HG03432 (cell line): ENCODE measurements around the gene NTN5.
"Not testable (repeated sequence)": the region's sequence is repeated elsewhere in the genome, so short reads cannot be mapped to it uniquely, and the experiment has no call there.

ENCODE experiments used
- ATAC-seq: cut with Tn5 transposase; IDR thresholded peaks from one replicate; pipeline ENCODE4 v1.9.1; 2021; ENCODE audit warnings: mild to moderate bottlenecking, moderate library complexity; ENCODE audit not compliant: unreplicated experiment

The NTN5 gene

DNA sequence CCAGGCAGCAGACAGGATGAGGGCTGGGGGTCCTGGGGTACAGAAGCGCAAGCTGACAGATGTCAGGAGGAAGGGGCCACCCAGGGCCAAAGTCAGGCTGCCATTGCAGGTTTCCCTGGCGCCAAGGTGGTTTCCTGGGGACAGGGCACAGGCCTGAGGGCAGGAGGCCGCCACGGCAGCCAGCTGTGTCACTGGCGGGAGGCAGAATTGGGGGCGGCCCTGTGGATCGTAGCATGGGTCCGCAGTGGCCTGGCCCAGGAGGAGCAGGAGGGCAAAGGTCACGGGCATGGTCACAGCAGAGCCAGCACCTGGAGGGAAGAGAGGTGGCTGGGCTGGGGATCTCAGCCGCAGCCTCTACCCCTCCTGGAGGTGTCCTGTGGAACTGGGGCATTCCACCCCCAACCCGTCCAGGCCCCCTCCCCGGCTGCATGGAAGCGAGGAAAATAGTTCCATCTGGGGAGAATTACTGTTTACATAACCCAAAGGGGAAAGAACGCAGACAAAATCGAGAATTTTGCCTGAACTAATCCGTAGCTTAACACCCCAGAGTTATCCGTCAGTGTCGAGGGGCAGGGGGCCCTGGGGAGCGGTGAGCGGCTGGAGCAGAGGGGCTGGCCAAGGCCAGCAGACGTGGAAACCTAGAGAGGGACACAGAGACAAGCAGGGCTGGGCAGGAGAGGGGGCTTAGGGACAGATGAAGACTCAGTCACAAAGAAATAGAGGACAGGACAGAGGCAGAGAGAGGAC, 1.9 kb downstream of the NTN5 start:
- ATAC-seq = no peak

- ATAC-seq = no peak
These were observed 2.7 kb downstream of the NTN5 start for GRCh38 chr19:48669903-48670668.

GRCh38 chr19:48668761-48669160, 4.1 kb downstream of the NTN5 start:
- ATAC-seq = no peak

GRCh38 chr19:48668332-48668731, 4.5 kb downstream of the NTN5 start:
- no peak for ATAC-seq

- ATAC-seq = no peak
These were observed 7.0 kb downstream of the NTN5 start for GRCh38 chr19:48665786-48666185.

DNA sequence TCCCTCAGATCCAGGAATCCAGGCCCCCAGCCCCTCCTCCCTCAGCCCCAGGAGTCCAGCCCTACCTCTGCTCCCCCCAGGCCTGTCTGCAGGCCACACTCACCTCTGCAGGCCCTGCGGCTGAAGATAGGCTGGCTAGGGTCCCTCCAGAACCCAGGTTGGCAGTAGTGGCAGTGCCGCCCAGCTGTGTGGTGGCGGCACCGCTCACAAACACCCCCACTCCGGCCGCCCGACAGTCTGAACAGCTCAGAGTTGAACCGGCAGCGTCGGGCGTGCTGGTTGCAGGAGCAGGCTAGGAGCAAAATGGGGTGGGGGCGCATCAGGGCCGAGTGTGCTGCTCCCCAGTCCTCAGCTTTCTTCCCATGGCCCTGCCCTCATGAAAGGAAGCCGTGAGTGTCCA, 8.3 kb downstream of the NTN5 start:
- ATAC-seq = no peak

GRCh38 chr19:48663667-48664066, 9.2 kb downstream of the NTN5 start:
- no peak for ATAC-seq

DNA sequence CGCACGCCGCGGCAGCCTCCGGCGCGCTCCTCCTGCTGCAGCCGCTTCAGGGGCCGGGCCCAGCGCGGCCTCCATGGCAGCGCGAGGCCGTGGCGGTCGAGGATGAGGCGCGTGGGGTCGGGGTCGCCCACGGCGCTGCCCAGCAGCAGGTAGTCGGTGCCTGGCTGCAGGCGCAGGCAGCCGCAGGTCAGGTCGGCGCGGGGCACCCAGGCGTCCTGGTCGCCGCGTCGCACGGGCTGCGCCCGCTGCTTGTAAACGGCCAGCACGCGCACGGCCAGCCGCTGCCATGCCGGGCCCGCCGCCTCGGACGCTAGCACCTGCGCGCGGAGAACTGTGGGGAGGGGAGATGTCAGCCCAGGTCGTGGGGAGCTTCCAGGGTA, 11.1 kb downstream of the NTN5 start:
- ATAC-seq = no peak

DNA sequence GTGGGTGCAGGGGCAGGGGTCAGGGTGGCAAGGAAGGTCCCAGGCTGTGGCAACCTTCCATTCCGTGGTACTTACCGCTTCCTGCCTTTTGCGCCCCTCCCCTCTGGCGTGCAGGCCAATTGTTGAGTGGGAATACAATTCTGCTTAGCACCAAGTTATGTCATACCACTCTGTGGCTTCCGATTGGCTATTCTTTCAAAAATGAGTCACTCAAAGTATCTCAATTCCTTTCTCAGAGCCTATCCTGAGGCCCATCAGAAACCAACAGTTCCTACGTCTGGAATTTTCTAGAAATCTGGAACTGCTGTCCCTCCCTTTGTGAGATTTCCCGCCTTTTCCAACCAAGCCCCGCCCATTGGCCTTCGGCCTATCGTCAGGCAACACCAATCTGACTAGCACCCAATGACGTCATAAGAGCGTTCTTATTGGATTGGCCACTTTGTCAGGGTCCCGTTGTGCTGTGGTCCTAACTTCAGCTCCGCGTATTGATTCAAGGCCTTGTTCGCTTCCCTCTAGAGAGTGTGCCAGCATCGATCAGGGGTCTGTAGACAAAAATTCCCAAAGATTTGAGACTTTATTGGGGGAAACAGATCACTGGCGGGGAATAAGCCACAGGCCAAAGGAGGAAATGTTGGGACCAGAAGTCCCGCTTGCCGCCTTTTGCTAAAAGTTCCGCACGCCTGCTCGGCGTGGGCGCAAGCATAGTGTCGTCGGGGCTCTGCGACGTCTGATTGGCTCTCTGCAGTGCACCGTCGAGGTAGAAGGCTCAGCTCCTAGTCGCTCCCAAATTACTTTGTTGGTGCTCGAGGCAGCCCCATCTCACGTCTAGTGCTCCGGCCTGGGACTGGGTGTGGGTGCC, 11.7 kb downstream of the NTN5 start:
- peak; percentile 71 for ATAC-seq

DNA sequence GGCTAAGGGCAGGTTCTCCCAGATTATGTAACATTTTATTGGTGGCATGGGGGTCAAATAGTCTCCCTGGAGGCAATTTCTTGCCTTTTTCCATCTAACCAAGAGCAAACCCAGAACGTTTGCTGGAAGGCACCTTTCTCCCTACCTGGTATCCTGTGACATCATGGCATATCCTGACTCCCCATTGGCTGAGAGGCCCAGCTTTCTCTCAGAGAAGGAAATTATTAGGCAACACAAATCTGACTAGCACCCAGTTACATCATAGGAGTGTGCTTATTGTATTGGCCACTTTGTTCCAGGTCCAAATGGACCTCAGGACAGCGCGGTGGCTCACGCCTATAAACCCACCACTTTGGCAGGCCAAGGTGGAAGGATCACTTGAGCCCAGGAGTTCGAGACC, 13.0 kb downstream of the NTN5 start:
- ATAC-seq = no peak

DNA sequence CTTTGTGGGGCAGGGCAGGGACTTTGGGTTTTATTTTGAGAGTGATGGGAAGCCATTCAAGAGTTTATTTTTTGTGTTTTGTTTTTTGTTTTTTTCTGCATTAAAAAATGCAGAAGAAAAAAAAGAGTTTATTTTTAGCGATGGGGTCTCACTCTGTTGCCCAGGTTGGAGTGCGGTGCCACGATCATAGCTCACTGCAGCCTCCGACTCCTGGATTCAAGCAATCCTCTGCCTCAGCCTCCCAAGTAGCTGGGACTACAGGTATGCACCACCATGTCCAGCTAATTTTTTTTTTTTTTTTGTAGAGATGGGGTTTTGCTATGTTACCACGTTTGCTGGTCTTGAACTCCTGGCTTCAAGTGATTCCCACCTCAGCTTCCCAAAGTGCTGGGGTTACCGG, 14.3 kb downstream of the NTN5 start:
- ATAC-seq = no peak

- ATAC-seq = not testable (repeated sequence)
These were observed 15.0 kb downstream of the NTN5 start for GRCh38 chr19:48657828-48658227.

- no peak for ATAC-seq
These were observed 15.9 kb downstream of the NTN5 start for GRCh38 chr19:48656840-48657474.

- no peak for ATAC-seq
These were observed 18.3 kb downstream of the NTN5 start for GRCh38 chr19:48654299-48655059.

DNA sequence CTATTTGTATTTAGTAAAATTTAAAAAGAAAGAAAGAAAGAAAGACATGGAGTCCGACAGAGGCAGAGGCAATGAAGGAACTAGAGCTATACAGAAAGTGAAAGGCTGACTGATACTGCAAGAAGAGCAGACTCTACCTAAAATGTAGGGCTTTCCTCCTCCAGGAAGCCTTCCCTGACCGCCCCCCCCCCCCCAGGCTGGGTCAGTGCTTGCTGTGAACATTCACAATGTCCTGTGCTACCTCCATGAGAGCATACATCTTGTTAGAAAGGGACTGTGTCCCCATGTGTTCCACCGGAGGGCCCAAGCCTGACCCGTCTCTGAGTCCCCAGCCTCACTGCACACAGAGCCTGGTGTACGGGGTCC, 21.2 kb downstream of the NTN5 start:
- ATAC-seq = no peak

- no peak for ATAC-seq
These were observed 21.7 kb downstream of the NTN5 start for GRCh38 chr19:48650974-48651682.

DNA sequence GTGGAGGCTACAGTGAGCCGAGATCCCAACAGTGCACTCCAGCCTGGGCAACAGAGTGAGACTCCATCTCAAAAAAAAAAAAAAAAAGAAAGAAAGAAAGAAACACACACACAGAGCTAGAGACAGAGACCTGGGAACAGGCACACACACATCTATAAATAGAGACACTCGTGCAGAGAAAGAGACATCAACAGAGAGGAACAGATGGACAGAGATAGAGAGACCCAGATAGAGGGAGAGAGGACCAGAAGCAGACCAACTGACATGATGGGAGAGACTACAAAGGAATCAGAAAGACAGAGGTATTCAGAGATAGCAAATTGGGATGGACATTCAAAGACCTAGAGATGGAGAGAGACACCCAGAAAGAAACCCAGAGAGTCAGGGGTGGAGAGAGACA, 24.7 kb downstream of the NTN5 start:
- no peak for ATAC-seq

- ATAC-seq = no peak
These were observed 26.0 kb downstream of the NTN5 start for GRCh38 chr19:48646722-48647216.

GRCh38 chr19:48646001-48646721, 26.7 kb downstream of the NTN5 start, which contains the start of gene CA11:
Gene CA11 (minus strand): TSS chr19:48646187. CDS start chr19:48645632, 555 bp downstream.
- ATAC-seq = peak; percentile 72
